ENCODE measurements around the gene DGKD.
"Not testable (repeated sequence)": the region's sequence is repeated elsewhere in the genome, so short reads cannot be mapped to it uniquely, and the experiment has no call there.

Gene DGKD

DNA sequence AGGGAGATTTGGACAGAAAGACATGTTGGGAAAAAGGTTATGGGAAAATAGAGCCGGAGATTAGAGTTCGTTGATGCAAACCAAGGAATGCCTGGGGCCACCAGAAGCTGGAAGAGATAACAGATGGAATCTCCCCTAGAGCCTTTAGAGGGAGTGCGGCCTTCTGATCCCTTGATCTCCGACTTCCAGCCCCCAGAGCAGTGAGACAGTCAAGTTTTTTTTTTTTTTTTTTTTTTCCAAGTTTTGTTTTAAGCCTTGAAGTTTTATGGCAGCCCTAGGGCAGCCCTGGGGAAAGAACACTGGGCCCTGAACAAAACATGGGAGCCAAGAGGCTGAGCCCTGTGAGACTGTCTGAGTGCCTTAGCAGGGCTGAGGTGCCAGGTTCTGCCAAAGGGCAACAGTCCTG is 6.5 kb downstream of the DGKD start:
- Mint-ChIP-seq H3K36me3 (peaks cover 43 to 80% of the 10 kb centered on the region in 2 donors), H3K27me3 (no peaks in the 10 kb centered on the region), H3K4me3 (no peak overlapping the region), H3K27ac (peak overlapping the region; percentile 1), H3K4me1 (peaks cover 53 to 84% of the 10 kb centered on the region in 2 donors), H3K9me3 (peaks cover 7 to 11% of the 10 kb centered on the region in 2 donors)
- no peak for DNase-seq
- ATAC-seq (replicated peaks) = no peak

DNA sequence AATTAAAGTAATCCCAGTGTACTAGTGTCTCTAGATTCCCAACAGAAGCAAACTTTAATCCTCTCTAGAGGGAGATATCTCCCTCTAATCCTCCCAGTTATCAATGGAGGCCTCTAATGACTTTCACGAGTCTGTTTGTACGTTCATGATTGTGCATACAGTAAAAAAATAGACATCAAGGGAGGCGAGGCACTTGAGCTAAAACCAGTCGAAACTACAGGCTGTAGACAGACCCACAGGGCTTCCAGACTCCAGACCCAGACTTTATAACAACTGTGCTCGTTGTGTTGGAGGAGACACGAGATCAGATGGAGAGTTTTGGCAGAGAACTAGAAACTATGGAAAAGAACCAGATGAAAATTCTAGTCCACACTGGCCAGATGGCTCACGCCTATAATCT is 7.0 kb downstream of the DGKD start:
- ATAC-seq (replicated peaks) (no peak), DNase-seq (no peak)
- Mint-ChIP-seq H3K4me3 (no peak overlapping the region), H3K4me1 (peaks cover 53 to 84% of the 10 kb centered on the region in 2 donors), H3K9me3 (peaks cover 7 to 11% of the 10 kb centered on the region in 2 donors), H3K36me3 (peaks cover 43 to 80% of the 10 kb centered on the region in 2 donors), H3K27ac (peak overlapping the region; percentile 1), H3K27me3 (no peaks in the 10 kb centered on the region)

- H3K27ac Mint-ChIP-seq = peak overlapping the region; percentile 70
- H3K27me3 Mint-ChIP-seq = no peaks in the 10 kb centered on the region
- peaks cover 7 to 11% of the 10 kb centered on the region in 2 donors for H3K9me3 Mint-ChIP-seq
Observed at GRCh38 chr2:233362742-233363141, 8.4 kb downstream of the DGKD start.

DNA sequence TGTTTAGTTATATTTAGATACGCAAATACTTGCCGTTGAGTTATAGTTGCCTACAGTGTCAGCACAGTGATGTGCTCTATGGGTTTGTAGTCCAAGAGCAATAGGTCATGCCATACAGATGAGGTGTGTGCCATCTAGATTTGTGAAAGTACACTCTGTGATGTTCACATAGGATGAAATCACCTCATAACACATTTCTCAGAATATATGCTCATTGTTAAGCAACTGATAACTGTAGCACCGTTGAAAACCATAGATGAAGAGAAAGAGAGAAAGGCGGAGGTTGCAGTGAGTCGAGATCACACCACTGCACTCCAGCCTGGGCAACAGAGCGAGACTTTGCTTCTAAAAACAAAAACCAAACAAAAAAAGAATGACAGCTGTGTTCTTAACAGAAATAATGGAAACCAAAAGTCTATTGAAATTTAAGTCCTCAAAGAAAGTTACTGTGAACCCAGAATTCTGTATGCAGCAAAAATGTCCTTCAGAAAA is 9.5 kb downstream of the DGKD start:
- H3K27ac Mint-ChIP-seq = peak overlapping the region; percentile 1
- peak; percentile 30 to 55 for ATAC-seq (replicated peaks)

More at GRCh38 chr2:233362742-233363141, 8.4 kb downstream of the DGKD start:
- H3K4me1 Mint-ChIP-seq = peaks cover 51 to 84% of the 10 kb centered on the region in 2 donors
- peaks cover 50 to 84% of the 10 kb centered on the region in 2 donors for H3K36me3 Mint-ChIP-seq
- no peak overlapping the region for H3K4me3 Mint-ChIP-seq
- ATAC-seq (replicated peaks) (no peak), DNase-seq (no peak)

GRCh38 chr2:233365861-233366520 is 11.7 kb downstream of the DGKD start:
- H3K4me1 Mint-ChIP-seq = peaks cover 49 to 80% of the 10 kb centered on the region in 2 donors

More for the DNA sequence above, 9.5 kb downstream of the DGKD start:
- Mint-ChIP-seq H3K4me1 (peaks cover 47 to 84% of the 10 kb centered on the region in 2 donors), H3K27me3 (no peaks in the 10 kb centered on the region), H3K36me3 (peaks cover 52 to 84% of the 10 kb centered on the region in 2 donors), H3K4me3 (no peak overlapping the region), H3K9me3 (peaks cover 7 to 11% of the 10 kb centered on the region in 2 donors)
- no peak for DNase-seq

GRCh38 chr2:233367586-233367985 is 13.3 kb downstream of the DGKD start:
- ATAC-seq (replicated peaks) (peak; percentile 23 to 33), DNase-seq (no peak)
- Mint-ChIP-seq H3K36me3 (peaks cover 38 to 78% of the 10 kb centered on the region in 2 donors), H3K27me3 (no peaks in the 10 kb centered on the region), H3K27ac (peak overlapping the region; percentile 87), H3K4me1 (peaks cover 42 to 70% of the 10 kb centered on the region in 2 donors), H3K4me3 (no peak overlapping the region), H3K9me3 (peaks cover 6 to 7% of the 10 kb centered on the region in 2 donors)

More at GRCh38 chr2:233365861-233366520, 11.7 kb downstream of the DGKD start:
- ATAC-seq (replicated peaks) (peak; percentile 44 to 57), DNase-seq (no peak)
- Mint-ChIP-seq H3K36me3 (peaks cover 47 to 80% of the 10 kb centered on the region in 2 donors), H3K27ac (peak overlapping the region; percentile 85), H3K4me3 (peak overlapping the region in 1 of 2 donors; percentile 18), H3K9me3 (peaks cover 7 to 11% of the 10 kb centered on the region in 2 donors), H3K27me3 (no peaks in the 10 kb centered on the region)

DNA sequence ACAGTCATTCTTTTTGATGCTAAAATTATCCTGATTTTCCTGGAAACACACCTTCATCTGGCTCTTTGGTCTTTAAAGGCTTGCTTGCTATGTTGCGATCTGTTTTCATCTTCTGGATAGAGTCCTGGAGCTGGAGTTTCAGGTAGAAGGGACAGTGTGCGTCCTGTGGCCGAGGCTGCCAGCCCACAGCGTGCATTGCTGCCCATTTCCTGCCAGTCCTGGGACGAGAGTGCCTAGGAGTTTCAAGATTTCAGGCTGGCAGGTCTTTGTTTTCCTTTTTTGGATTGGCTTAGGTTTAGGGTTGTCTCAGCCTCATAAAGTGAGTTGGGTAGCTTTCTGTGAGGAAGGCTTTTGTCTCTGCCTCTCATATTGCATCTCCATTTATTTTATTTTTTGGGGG is 14.5 kb downstream of the DGKD start:
- peak overlapping the region; percentile 67 for H3K27ac Mint-ChIP-seq
- H3K9me3 Mint-ChIP-seq = peaks cover 4 to 5% of the 10 kb centered on the region in 2 donors
- DNase-seq (no peak), ATAC-seq (replicated peaks) (no peak)
- H3K36me3 Mint-ChIP-seq = peaks cover 39 to 76% of the 10 kb centered on the region in 2 donors
- H3K4me3 Mint-ChIP-seq = peak overlapping the region in 1 of 2 donors; percentile 11
- peaks cover 45 to 75% of the 10 kb centered on the region in 2 donors for H3K4me1 Mint-ChIP-seq
- no peaks in the 10 kb centered on the region for H3K27me3 Mint-ChIP-seq

- Mint-ChIP-seq H3K27ac (peak overlapping the region; percentile 87), H3K4me1 (peaks cover 43 to 70% of the 10 kb centered on the region in 2 donors), H3K9me3 (peaks cover 2 to 3% of the 10 kb centered on the region in 2 donors), H3K36me3 (peaks cover 32 to 69% of the 10 kb centered on the region in 2 donors), H3K4me3 (peak overlapping the region; percentile 0 to 41), H3K27me3 (no peaks in the 10 kb centered on the region)
- ATAC-seq (replicated peaks) (no peak), DNase-seq (no peak)
Observed at GRCh38 chr2:233369462-233369861, 15.2 kb downstream of the DGKD start.

GRCh38 chr2:233369897-233370685 is 15.8 kb downstream of the DGKD start:
- H3K27ac Mint-ChIP-seq = peak overlapping the region; percentile 87
- no peaks in the 10 kb centered on the region for H3K27me3 Mint-ChIP-seq
- DNase-seq (no peak), ATAC-seq (replicated peaks) (peak; percentile 42 to 45)
- H3K4me1 Mint-ChIP-seq = peaks cover 44 to 69% of the 10 kb centered on the region in 2 donors
- no peaks in the 10 kb centered on the region for H3K9me3 Mint-ChIP-seq
- H3K36me3 Mint-ChIP-seq = peaks cover 31 to 67% of the 10 kb centered on the region in 2 donors
- H3K4me3 Mint-ChIP-seq = peak overlapping the region; percentile 41 to 61

GRCh38 chr2:233371641-233372040 is 17.3 kb downstream of the DGKD start:
- peak overlapping the region; percentile 11 for H3K27ac Mint-ChIP-seq
- no peak overlapping the region for H3K4me3 Mint-ChIP-seq
- no peaks in the 10 kb centered on the region for H3K9me3 Mint-ChIP-seq
- peaks cover 31 to 63% of the 10 kb centered on the region in 2 donors for H3K36me3 Mint-ChIP-seq
- ATAC-seq (replicated peaks) = no peak
- H3K4me1 Mint-ChIP-seq = peaks cover 45 to 68% of the 10 kb centered on the region in 2 donors
- no peak for DNase-seq
- no peaks in the 10 kb centered on the region for H3K27me3 Mint-ChIP-seq

- H3K27ac Mint-ChIP-seq = no peak overlapping the region
- H3K4me3 Mint-ChIP-seq = no peak overlapping the region
- no peaks in the 10 kb centered on the region for H3K9me3 Mint-ChIP-seq
- H3K27me3 Mint-ChIP-seq = no peaks in the 10 kb centered on the region
- H3K4me1 Mint-ChIP-seq = peaks cover 41 to 63% of the 10 kb centered on the region in 2 donors
- ATAC-seq (replicated peaks) = no peak
- peaks cover 35 to 59% of the 10 kb centered on the region in 2 donors for H3K36me3 Mint-ChIP-seq
- DNase-seq = no peak
Observed at GRCh38 chr2:233372855-233373254, 18.6 kb downstream of the DGKD start.

DNA sequence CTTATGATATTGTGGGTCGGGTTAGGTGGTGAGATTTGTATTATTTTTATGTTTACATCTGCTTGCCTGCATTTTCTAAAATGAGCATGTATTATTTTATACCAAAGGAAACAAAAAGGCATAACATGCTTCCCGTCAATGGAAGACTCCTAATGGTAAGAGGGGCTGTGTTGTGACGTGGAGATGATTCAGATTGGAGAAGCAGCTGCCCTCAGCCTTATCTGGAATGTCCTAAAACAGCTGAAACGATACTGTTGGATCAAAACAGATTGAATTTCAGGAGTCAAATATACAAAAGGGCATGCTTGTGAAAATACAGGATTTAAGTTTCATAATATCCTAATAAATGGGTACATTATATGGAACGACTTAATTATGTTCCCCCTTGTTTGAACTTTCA is 19.0 kb downstream of the DGKD start:
- Mint-ChIP-seq H3K27me3 (no peaks in the 10 kb centered on the region), H3K27ac (no peak overlapping the region), H3K4me3 (no peak overlapping the region), H3K4me1 (peaks cover 41 to 59% of the 10 kb centered on the region in 2 donors), H3K36me3 (peaks cover 36 to 58% of the 10 kb centered on the region in 2 donors), H3K9me3 (no peaks in the 10 kb centered on the region)
- DNase-seq = no peak
- no peak for ATAC-seq (replicated peaks)

DNA sequence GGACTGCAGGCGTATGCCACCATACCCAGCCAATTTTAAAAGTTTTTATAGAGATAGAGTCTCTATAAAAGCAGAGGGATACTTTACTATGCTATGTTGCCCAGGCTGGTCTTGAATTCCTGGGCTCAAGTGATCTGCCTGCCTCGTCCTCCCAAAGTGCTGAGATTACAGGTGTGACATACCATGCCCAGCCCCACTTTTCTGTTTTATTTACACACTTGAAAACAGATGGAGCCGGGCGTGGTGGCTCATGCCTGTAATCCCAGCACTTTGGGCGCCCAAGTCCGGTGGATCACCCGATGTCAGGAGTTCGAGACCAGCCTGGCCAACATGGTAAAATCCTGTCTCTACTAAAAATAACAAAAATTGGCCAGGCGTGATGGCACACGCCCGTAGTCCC is 20.5 kb downstream of the DGKD start:
- not testable (repeated sequence) for DNase-seq; H3K4me3 Mint-ChIP-seq; H3K9me3 Mint-ChIP-seq; H3K27me3 Mint-ChIP-seq; ATAC-seq (replicated peaks)
- H3K36me3 Mint-ChIP-seq = peaks cover 37 to 57% of the 10 kb centered on the region in 2 donors
- H3K4me1 Mint-ChIP-seq = peaks cover 40 to 58% of the 10 kb centered on the region in 2 donors
- H3K27ac Mint-ChIP-seq = peak overlapping the region; percentile 72

Measured in stimulated activated naive B cell treated with anti-CD40 and anti-IgM and Interleukin-4, amounts not matched to agents 10 μg/mL and 1 μg/mL and 100 μg/mL, for 72 hours (primary cell).